HEK293 (cell line): ENCODE data around the gene GPR149.

Experiments
- CTCF ChIA-PET: fragments of 350-600 bp; formaldehyde crosslinking; extraction: SDS; loops from one replicate; lab custom pipeline; 2021; ENCODE audit warnings: antibody characterized with exemption; lab: Yijun Ruan, JAX
- POLR2A ChIA-PET: fragments of 300-600 bp; formaldehyde crosslinking; extraction: SDS; loops from one replicate; lab custom pipeline; 2020; ENCODE audit warnings: antibody characterized with exemption, inconsistent platforms; lab: Yijun Ruan, JAX
- H3K27ac ChIP-seq: fragments of 200-500 bp; sonication (Bioruptor generic); 2 replicates; pipeline ENCODE4 v1.5.1; 2014; ENCODE audit warnings: low read depth, low read length, control low read depth, inconsistent platforms; ENCODE audit errors: extremely low read depth
- H3K36me3 ChIP-seq, 2 experiments: fragments of 200-500 bp in 1 of 2; sonication (Bioruptor generic) in 1 of 2; 1 replicate in 1 of 2; 2 replicates in 1 of 2; pipeline ENCODE4 v1.5.1; 2014 to 2017; ENCODE audit warnings: inconsistent platforms in 2 of 2, low read length in 2 of 2; ENCODE audit not compliant: control insufficient read depth in 2 of 2, insufficient read depth in 1 of 2
- H3K4me1 ChIP-seq: fragments of 200-500 bp; sonication (Bioruptor generic); 2 replicates; pipeline ENCODE4 v1.5.1; 2014; ENCODE audit warnings: mild to moderate bottlenecking, low read length, inconsistent platforms; ENCODE audit not compliant: control insufficient read depth, insufficient read depth
- H3K4me3 ChIP-seq: 2 replicates; pipeline ENCODE4 v1.5.1; 2011; ENCODE audit warnings: low read depth, mild to moderate bottlenecking, control low read depth, low read length, moderate library complexity
- H3K9me3 ChIP-seq: fragments of 200-500 bp; sonication (Bioruptor generic); 2 replicates; pipeline ENCODE4 v1.5.1; 2014; ENCODE audit warnings: low read depth, low read length, inconsistent platforms; ENCODE audit not compliant: control insufficient read depth, insufficient read depth
- ATF2 ChIP-seq: fragments of 450-650 bp; formaldehyde crosslinking; IDR thresholded peaks from 2 replicates; pipeline ENCODE4 v1.5.1; 2016; ENCODE audit warnings: missing biosample characterization, missing genetic modification characterization, low read depth
- BCL11A ChIP-seq: fragments of 450-650 bp; formaldehyde crosslinking; IDR thresholded peaks from 2 replicates; pipeline ENCODE4 v1.5.1; 2016; ENCODE audit warnings: low read depth, missing biosample characterization, missing genetic modification characterization
- OSR2 ChIP-seq: fragments of 450-650 bp; formaldehyde crosslinking; IDR thresholded peaks from 2 replicates; pipeline ENCODE4 v1.5.1; 2016; ENCODE audit warnings: missing biosample characterization, missing genetic modification characterization
- SETDB1 ChIP-seq: IDR thresholded peaks from one replicate; pipeline ENCODE4 v1.6.1; 2017; ENCODE audit warnings: mild to moderate bottlenecking, low read length, moderate library complexity, mixed read lengths; ENCODE audit not compliant: insufficient read length
- ZNF157 ChIP-seq: fragments of 450-650 bp; formaldehyde crosslinking; IDR thresholded peaks from 2 replicates; pipeline ENCODE4 v1.5.1; 2016; ENCODE audit warnings: missing biosample characterization, missing genetic modification characterization
- ZNF175 ChIP-seq: fragments of 450-650 bp; formaldehyde crosslinking; IDR thresholded peaks from 2 replicates; pipeline ENCODE4 v1.5.1; 2016; ENCODE audit warnings: missing biosample characterization, missing genetic modification characterization
- ZNF19 ChIP-seq: fragments of 450-650 bp; formaldehyde crosslinking; IDR thresholded peaks from 2 replicates; pipeline ENCODE4; 2016; ENCODE audit warnings: missing biosample characterization, missing genetic modification characterization, low read depth
- ZNF221 ChIP-seq: fragments of 450-650 bp; formaldehyde crosslinking; IDR thresholded peaks from 2 replicates; pipeline ENCODE4 v1.5.1; 2017; ENCODE audit warnings: missing biosample characterization, missing genetic modification characterization, borderline replicate concordance
- ZNF223 ChIP-seq: fragments of 450-650 bp; formaldehyde crosslinking; IDR thresholded peaks from 2 replicates; pipeline ENCODE4 v1.5.1; 2016; ENCODE audit warnings: missing biosample characterization, missing genetic modification characterization
- ZNF24 ChIP-seq: fragments of 450-650 bp; formaldehyde crosslinking; IDR thresholded peaks from 2 replicates; pipeline ENCODE4 v1.5.1; 2016; ENCODE audit warnings: missing biosample characterization, missing genetic modification characterization
- ZNF423 ChIP-seq: fragments of 450-650 bp; formaldehyde crosslinking; IDR thresholded peaks from 2 replicates; pipeline ENCODE4 v1.5.1; 2016; ENCODE audit warnings: missing biosample characterization, missing genetic modification characterization
- ZNF473 ChIP-seq: fragments of 450-650 bp; formaldehyde crosslinking; IDR thresholded peaks from 2 replicates; pipeline ENCODE4 v1.5.1; 2017; ENCODE audit warnings: missing biosample characterization, missing genetic modification characterization
- ZNF513 ChIP-seq: fragments of 450-650 bp; IDR thresholded peaks from 2 replicates; pipeline ENCODE4 v1.5.1; 2018; ENCODE audit warnings: missing biosample characterization, missing genetic modification characterization
- ZNF530 ChIP-seq: fragments of 450-650 bp; formaldehyde crosslinking; IDR thresholded peaks from 2 replicates; pipeline ENCODE4 v1.5.1; 2016; ENCODE audit warnings: low read depth, missing biosample characterization, missing genetic modification characterization
- ZNF560 ChIP-seq: fragments of 450-650 bp; formaldehyde crosslinking; IDR thresholded peaks from 2 replicates; pipeline ENCODE4 v1.5.1; 2017; ENCODE audit warnings: missing biosample characterization, missing genetic modification characterization, borderline replicate concordance
- ZNF624 ChIP-seq: fragments of 450-650 bp; formaldehyde crosslinking; IDR thresholded peaks from 2 replicates; pipeline ENCODE4 v1.5.1; 2017; ENCODE audit warnings: missing biosample characterization, missing genetic modification characterization
- ZNF658 ChIP-seq: fragments of 450-650 bp; formaldehyde crosslinking; IDR thresholded peaks from 2 replicates; pipeline ENCODE4; 2016; ENCODE audit warnings: missing biosample characterization, missing genetic modification characterization
- ZNF660 ChIP-seq: fragments of 450-650 bp; IDR thresholded peaks from 2 replicates; pipeline ENCODE4 v1.5.1; 2018; ENCODE audit warnings: missing biosample characterization, mild to moderate bottlenecking, missing genetic modification characterization
- ZNF701 ChIP-seq: fragments of 450-650 bp; formaldehyde crosslinking; IDR thresholded peaks from 2 replicates; pipeline ENCODE4 v1.5.1; 2016; ENCODE audit warnings: missing biosample characterization, missing genetic modification characterization
- ZNF791 ChIP-seq: fragments of 450-650 bp; formaldehyde crosslinking; IDR thresholded peaks from 2 replicates; pipeline ENCODE4 v1.5.1; 2016; ENCODE audit warnings: missing biosample characterization, missing genetic modification characterization
- ZSCAN16 ChIP-seq: fragments of 450-650 bp; formaldehyde crosslinking; IDR thresholded peaks from 2 replicates; pipeline ENCODE4 v1.5.1; 2016; ENCODE audit warnings: missing biosample characterization, missing genetic modification characterization
- ZXDB ChIP-seq: fragments of 450-650 bp; formaldehyde crosslinking; IDR thresholded peaks from 2 replicates; pipeline ENCODE4 v1.5.1; 2016; ENCODE audit warnings: missing biosample characterization, missing genetic modification characterization
- TF ChIP-seq, protein P1 (sequence below): fragments of 450-650 bp; formaldehyde crosslinking; IDR thresholded peaks from 2 replicates; pipeline ENCODE4 v1.5.1; 2016; ENCODE audit warnings: missing biosample characterization, missing genetic modification characterization
- TF ChIP-seq, protein P2 (sequence below): fragments of 450-650 bp; formaldehyde crosslinking; IDR thresholded peaks from 2 replicates; pipeline ENCODE4 v1.5.1; 2016; ENCODE audit warnings: missing biosample characterization, missing genetic modification characterization
- TF ChIP-seq, protein P3 (sequence below): fragments of 450-650 bp; formaldehyde crosslinking; IDR thresholded peaks from 2 replicates; pipeline ENCODE4 v1.5.1; 2017; ENCODE audit warnings: missing biosample characterization, mild to moderate bottlenecking, missing genetic modification characterization, moderate library complexity

The GPR149 gene

DNA sequence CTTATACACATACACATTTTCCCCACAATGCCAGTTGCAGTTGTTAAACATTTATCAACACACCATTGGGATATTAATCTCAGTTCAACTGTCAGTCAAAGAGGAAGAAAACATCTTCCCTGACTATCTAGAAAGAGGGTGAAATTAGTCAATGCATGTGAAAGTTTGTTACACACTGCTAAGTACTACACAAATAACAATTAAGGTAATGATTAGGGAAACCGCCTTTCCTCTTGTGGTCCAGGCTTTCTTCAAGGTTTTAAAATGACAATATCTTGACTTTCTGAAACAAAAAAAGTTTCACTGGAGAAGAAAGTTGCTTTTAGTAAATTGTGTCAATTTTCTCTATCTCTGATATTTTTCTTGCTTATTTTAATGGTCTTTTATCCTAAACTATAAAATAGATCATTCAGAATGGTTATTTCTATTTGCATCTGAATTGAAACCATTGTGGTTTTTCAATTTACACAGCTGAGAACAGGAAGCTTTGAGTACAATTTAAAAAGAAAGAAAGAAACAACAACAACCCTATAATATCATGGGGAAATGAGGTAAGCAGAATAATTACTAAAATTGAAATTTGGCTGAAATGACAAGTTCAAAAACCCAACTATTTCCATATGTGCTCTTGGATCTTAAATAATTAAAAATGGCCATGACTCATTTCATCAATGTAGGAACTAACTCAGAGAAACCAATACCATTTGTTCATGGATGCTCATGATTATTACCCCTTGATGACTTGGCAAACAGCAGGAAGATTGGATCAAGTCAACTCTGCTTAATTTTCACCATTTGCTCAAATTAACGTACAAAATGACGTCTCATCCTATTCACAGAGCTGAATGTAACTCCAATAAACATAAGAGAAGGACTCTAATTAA, 31.7 kb downstream of the GPR149 start:
- CTCF ChIA-PET, result no interaction called here
- no peak for TF ChIP-seq ZNF791 (tag by site-specific recombination)
- TF ChIP-seq, protein P1, sequence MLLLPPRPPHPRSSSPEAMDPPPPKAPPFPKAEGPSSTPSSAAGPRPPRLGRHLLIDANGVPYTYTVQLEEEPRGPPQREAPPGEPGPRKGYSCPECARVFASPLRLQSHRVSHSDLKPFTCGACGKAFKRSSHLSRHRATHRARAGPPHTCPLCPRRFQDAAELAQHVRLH (tag by site-specific recombination), result no peak
- TF ChIP-seq ZNF560 (tag by site-specific recombination), result no peak
- no peak for TF ChIP-seq ZNF157 (tag by site-specific recombination)
- no peak for TF ChIP-seq ZNF660
- TF ChIP-seq ZNF175 (tag by site-specific recombination), result no peak
- TF ChIP-seq ZNF423, result no peak
- no peak for TF ChIP-seq ZNF473
- no peak for TF ChIP-seq ZNF24
- no peak for TF ChIP-seq ZNF658 (tag by site-specific recombination)
- TF ChIP-seq, protein P2, sequence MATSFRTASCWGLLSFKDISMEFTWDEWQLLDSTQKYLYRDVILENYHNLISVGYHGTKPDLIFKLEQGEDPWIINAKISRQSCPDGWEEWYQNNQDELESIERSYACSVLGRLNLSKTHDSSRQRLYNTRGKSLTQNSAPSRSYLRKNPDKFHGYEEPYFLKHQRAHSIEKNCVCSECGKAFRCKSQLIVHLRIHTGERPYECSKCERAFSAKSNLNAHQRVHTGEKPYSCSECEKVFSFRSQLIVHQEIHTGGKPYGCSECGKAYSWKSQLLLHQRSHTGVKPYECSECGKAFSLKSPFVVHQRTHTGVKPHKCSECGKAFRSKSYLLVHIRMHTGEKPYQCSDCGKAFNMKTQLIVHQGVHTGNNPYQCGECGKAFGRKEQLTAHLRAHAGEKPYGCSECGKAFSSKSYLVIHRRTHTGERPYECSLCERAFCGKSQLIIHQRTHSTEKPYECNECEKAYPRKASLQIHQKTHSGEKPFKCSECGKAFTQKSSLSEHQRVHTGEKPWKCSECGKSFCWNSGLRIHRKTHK, result no peak
- TF ChIP-seq, protein P3, sequence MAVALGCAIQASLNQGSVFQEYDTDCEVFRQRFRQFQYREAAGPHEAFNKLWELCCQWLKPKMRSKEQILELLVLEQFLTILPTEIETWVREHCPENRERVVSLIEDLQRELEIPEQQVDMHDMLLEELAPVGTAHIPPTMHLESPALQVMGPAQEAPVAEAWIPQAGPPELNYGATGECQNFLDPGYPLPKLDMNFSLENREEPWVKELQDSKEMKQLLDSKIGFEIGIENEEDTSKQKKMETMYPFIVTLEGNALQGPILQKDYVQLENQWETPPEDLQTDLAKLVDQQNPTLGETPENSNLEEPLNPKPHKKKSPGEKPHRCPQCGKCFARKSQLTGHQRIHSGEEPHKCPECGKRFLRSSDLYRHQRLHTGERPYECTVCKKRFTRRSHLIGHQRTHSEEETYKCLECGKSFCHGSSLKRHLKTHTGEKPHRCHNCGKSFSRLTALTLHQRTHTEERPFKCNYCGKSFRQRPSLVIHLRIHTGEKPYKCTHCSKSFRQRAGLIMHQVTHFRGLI, result no peak
- TF ChIP-seq ZXDB (tag by site-specific recombination), result no peak
- H3K4me3 ChIP-seq, result no peak overlapping the region
- POLR2A ChIA-PET, result no interaction called here
- H3K27ac ChIP-seq, result no peak overlapping the region
- no peaks in the 10 kb centered on the region for H3K36me3 ChIP-seq
- H3K4me1 ChIP-seq, result no peaks in the 10 kb centered on the region
- no peaks in the 10 kb centered on the region for H3K9me3 ChIP-seq

GRCh38 chr3:154389861-154390260, 40.1 kb downstream of the GPR149 start:
- Histone ChIP-seq H3K27ac (no peak overlapping the region), H3K4me1 (no peaks in the 10 kb centered on the region), H3K9me3 (no peaks in the 10 kb centered on the region), H3K4me3 (no peak overlapping the region), H3K36me3 (no peaks in the 10 kb centered on the region)
- POLR2A ChIA-PET, result no interaction called here
- CTCF ChIA-PET, result no interaction called here
- no peak for TF ChIP-seq ZNF223 (tag by site-specific recombination)
- no peak for TF ChIP-seq ZNF624 (tag by site-specific recombination)
- TF ChIP-seq ZNF701 (tag by site-specific recombination), result no peak
- no peak for TF ChIP-seq ZNF157 (tag by site-specific recombination)
- TF ChIP-seq ZNF530, result no peak
- TF ChIP-seq ZNF513 (tag by site-specific recombination), result no peak
- TF ChIP-seq ZNF221, result no peak
- no peak for TF ChIP-seq BCL11A (tag by site-specific recombination)
- no peak for TF ChIP-seq ZNF19 (tag by site-specific recombination)
- no peak for TF ChIP-seq ZSCAN16
- TF ChIP-seq ATF2 (tag by site-specific recombination), result no peak
- no peak for TF ChIP-seq SETDB1
- no peak for TF ChIP-seq OSR2 (tag by site-specific recombination)
- no peak for TF ChIP-seq ZNF423
